ENCODE measurements around the gene IDI2.

- TF ChIP-seq CTCF (IDR thresholded peaks at IDR 0.05) = no peak
- TF ChIP-seq POLR2AphosphoS5 (IDR thresholded peaks at IDR 0.05) = no peak
- no peak for TF ChIP-seq POLR2A (IDR thresholded peaks at IDR 0.05; ENCODE audit: low read depth)
These were observed 42.3 kb downstream of the IDI2 start for GRCh38 chr10:983401-983800.
